GM19238 (cell line): ENCODE measurements around the gene SORCS3.

Experiments
- DNase-seq: peaks from one replicate; pipeline ENCODE4 v3.0.0; 2011; ENCODE audit warnings: low spot score; ENCODE audit not compliant: insufficient read length

SORCS3 gene

DNA sequence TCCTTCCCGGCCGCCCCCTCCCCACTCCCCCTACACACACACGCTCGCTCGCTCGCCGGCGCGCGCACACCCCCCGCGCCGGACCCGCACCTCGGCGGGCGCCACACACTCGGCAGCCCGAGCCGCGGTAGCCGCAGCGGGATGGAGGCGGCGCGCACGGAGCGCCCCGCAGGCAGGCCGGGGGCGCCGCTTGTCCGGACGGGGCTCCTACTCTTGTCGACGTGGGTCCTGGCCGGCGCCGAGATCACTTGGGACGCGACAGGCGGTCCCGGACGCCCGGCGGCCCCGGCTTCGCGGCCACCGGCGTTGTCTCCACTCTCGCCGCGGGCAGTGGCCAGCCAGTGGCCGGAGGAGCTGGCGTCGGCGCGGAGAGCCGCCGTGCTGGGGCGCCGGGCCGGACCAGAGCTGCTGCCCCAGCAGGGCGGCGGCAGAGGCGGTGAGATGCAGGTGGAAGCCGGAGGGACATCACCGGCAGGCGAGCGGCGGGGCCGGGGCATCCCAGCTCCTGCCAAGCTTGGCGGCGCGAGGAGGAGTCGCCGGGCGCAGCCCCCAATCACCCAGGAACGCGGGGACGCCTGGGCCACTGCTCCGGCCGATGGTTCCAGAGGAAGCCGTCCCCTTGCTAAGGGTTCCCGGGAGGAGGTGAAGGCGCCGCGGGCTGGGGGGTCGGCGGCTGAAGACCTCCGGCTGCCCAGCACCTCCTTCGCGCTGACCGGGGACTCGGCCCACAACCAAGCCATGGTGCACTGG lies at the start of gene SORCS3:
TSS of gene SORCS3 (plus strand) at position 104 of the 750 bp plus-strand sequence.
- DNase-seq: no peak

DNA sequence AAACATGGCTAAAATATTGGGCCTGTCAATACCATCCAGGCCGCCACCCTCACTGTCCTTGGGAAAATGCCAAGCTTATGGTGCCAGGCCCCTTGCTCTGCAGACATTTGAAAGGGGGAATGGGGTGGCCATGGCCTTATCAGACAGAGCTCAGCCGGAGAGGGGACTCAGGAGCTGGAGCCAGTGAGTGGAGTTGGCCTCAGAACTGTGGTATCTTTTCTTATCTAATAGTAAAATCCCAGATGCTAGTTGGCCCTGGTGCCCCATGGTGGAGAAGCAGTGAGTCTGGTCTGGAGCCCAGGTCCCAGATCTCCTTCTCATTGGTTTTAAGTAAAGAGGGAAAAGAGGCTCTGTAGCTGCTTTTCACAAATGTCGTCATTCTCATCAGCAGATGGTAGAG lies 49.6 kb upstream of the SORCS3 start:
- no peak for DNase-seq

DNA sequence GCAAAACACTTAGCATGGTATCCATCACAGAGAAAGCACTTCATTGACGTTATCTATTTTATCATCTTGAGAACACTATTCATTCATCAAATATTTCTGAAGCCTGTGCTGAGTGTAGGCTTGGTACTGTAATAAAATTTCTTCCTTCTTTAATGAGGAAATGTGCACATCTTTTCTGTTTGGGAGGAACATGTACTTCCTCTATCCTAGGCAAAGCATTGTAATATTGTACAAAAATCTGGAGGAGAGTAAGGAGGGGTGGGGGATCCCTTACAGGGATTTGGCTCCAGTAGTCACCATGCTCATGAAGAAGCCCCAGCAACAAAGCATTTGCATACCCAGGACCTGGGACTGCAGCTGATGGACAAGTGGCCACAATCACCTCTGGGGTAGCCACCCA lies 39.9 kb upstream of the SORCS3 start:
- DNase-seq: no peak

DNA sequence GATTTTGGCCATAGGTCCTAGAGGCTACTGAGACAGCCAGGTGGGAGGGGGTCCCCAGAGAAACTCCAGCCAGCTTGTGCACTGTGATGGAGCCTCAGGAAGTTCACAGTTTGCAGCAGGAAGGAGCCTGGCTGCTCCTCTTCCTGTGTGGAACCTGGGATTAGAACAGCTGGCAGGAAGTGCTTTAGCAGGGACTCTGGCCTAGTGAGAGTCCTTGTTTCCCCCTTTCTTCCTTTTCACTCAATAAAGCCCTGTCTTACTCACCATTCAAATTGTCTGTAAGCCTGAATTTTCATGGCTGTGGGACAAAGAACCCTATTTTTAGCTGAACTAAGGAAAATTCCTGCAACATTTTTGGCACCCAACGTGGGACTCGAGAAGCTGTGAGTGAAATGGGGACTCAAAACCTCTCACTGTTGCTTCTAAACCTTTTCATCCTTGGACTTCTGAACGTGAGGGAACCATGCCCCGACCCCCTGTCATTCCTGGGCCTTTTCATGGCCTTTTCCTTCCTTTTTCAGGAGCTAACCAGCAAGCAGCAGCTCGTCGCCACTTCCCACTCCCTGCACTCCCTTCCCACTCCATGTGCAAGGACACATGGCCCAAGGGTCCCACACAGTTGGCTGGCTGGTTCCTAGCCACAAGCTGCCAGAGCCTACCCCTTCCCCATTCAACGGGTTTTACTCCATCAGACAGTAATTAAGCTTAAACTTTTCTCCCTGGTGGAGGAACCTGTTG lies 32.8 kb upstream of the SORCS3 start:
- DNase-seq: no peak

DNA sequence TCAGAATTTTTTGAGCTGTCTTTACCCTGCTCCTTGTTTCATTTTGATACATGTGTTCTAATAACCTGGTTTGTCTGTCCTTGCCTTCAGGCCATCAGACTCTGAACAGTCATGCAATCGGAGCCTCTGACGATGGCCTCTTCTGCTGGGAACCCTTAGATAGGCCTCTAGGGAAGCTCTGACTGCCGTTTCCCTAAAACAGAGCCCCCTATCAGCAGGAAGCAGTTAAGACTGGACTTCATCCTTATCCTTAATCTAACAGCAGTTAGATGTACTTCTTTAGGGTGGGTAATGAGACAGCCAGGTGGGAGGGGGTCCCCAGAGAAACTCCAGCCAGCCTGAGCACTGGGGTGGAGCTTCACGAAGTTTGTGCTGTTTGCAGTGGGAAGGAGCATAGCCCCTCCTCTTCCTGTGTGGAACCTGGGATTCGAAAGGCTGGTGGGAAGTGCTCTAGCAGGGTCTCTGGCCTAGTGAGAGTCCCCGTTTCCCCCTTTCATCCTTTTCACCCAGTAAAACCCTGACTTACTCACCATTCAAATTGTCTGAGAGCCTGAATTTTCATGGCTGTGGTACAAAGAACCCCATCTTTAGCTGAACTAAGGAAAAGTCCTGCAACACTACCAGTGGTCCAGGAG lies 28.4 kb upstream of the SORCS3 start:
- no peak for DNase-seq

DNA sequence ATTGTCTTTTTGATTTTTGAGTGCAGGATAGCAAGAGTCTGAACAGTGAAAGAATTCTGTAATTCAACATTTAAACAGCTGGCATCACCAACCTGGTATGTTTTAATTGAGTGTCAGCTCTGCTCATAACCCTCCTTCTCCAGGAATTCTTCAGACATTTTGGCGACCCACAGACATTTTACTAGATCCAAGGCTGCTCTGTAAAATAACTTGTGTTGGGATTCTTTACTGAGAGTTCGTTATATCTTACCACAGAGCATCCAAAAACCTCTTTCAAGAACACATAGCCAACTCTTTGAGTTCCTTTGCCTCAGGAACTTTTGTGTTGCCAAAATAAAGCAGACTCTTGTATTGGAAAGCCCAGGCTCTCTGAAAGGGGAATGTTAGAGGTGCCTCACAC lies 27.7 kb upstream of the SORCS3 start:
- no peak for DNase-seq

DNA sequence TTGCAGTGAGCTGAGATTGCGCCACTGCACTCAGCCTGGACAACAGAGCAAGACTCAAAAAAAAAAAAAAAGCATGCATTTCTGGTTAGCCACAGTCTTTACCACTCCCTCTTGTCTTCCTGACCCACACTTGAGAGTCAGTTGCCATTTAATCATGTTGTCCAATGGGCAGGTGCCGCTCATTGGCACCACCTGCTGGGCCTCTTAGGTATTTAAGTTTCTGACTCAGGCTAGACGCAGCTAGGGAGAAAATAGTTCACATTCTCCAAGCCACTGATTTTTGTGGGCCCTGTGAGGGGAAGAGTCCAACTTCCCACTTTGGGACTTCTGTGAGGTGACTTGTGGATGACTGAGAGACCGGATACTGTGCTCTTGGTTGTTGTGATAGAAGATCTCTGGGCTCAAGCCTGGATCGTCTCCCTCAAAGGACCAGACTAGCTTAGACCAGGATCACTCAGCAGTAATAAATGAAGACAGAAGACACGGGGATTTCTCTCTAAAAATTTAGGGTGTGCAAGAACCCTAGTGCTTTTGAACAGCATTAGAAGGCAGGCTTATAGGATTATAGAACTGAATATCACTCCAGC lies 26.8 kb upstream of the SORCS3 start:
- DNase-seq: peak; percentile 16

DNA sequence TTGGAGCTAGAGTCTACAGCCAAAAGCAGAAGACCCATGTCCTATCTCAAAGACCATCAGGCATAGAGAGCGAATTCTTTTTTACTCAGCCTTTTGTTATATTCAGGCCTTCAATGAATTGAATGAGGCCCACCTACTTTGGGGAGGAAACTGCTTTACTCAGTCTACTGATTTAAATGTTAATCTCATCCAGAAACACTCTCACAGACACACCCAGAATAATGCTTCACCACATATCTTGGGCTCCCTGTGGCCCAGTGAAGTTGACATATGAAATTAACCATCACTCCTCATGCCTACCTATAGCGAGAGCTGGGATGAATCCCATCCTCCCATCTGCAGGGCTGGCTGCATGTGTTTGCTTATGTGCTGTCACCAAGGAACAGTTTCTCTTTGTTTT lies 26.0 kb upstream of the SORCS3 start:
- DNase-seq: no peak

DNA sequence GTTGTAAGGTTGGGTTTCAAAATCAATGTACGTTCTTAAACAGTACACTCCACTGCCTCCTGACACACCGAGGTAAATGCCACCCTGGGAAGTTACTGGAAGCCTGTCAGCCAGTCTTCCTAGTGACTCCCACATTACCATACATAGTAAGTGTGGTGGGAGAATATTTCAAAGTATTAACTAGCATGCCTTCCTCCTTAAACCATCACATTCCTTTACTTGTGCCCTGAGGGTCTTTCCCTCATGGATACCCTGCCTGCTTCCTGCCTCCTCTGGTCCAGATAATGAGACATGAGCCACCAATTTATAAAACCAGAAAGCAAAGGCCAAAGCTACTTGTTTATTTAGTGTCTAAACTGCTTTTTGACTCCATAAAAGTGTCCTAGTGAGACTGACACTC lies 23.3 kb upstream of the SORCS3 start:
- no peak for DNase-seq

DNA sequence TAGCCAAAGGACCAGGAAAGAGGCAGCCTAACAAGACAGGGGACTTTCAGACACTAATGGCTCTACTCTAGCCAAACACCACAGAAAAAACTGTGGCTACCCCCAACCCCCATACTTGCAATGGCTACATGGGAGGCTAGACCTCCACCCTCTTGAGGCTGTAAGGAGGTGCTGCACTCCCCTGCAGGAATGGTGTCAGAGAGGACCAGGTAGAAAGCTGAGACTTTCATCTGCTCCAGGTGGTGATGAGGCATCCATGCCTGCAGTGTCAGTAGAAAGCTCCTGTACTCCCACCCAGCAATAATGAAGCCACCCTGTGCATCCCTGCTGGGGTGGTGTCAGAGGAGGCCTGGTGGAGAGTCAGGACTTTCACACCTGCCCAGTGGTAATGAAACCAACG lies 18.9 kb upstream of the SORCS3 start:
- no peak for DNase-seq

DNA sequence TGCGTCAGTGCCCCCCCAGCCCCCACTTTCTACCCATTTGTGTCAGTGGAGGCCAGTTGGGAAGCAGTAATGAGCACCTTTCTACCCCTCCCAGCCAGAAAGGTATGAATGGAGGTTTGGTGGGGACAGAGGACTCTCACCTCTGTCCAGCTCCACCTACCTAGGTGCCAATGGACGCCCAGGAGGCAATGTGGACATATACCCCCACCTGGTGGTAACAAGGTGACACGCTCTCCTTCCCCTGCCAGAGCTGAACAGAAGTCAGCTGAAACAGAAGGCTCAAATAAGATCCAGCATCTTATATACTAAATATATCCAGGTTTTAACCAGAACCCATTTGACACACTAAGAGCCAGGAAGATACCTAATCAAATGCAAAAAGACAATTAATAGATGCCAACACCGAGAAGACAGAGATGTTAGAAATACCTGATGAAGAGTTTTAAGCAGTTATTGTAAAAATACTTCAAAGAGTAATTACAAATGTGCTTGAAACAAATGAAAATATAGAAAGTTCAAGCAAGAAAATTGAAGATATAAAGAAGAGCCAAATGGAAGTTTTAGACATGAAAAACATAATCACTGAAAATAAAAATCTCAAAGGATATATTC lies 18.4 kb upstream of the SORCS3 start:
- DNase-seq: no peak

DNA sequence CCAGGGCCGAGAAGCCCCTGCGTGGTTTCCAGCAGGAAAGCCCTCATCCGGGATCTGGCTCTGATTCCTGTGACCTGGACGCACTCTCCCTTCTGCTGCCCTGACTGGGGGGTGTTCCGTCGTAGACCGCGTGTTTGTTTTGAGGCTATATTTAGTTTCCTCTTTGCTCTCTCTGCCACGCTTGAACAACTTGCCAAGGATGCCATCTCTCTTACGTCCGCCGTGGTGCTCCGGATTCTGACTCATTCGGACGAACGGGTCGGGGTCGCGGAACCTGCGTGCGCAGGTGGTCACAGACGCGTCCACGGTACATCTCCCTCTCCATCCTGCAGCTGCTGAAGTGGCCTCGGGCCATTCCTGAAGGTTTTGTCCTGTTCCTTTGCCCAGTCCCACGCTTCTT lies 10.4 kb upstream of the SORCS3 start:
- no peak for DNase-seq

DNA sequence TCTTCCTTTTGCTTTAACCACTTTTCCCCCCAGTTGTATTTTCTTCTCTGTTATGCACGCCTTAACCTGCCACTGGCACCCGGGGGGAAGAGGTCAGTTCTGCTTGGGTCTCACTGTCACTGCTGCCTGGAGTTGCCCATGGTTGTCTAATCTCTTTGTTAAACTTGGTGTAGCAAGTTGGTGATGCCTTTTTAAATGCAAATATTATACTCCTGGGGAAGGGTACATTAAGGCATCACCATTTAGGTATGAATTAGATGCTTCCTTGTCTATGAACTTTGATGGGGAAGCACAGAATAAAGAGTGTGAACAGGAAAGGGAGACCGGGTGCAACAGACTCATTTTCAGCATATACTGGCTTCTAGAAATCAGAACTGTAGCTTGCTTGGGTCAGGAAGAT lies 9.1 kb upstream of the SORCS3 start:
- no peak for DNase-seq

DNA sequence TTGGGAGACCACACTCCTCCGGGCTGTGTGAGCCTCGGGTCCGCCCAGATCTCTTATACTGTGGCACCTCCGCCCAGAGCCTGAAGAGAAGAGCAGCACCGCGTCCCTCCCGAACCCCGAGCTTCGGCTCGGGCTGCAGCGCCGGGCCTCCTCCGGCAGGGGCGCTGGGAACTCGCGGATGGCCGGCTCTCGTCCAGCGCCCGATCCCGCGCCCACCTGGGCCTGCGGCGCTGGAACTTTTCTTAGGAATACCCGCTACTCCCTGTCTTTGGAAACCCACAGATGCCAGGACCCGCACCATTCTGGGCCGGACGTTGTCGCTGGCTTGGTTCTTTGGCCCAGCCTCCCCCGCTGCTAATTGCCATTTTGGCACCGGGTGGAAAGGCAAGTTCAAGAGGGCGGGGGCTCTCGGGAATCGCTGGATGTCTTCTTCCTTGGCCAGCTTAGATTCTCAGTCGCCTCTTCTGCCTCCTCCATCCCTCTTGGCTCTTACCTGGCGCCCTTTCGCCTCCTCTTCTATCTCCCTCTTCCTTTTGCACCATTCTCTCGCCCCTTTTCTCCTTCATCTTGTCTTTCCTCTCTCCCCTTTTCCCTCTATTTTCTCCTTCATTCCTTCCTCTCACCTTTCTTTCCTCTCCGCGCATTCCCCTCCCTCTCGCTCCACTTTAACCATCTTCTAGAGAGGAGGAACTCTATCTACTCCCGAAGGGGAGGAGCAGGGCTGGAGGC lies 2.1 kb upstream of the SORCS3 start:
- DNase-seq: no peak

DNA sequence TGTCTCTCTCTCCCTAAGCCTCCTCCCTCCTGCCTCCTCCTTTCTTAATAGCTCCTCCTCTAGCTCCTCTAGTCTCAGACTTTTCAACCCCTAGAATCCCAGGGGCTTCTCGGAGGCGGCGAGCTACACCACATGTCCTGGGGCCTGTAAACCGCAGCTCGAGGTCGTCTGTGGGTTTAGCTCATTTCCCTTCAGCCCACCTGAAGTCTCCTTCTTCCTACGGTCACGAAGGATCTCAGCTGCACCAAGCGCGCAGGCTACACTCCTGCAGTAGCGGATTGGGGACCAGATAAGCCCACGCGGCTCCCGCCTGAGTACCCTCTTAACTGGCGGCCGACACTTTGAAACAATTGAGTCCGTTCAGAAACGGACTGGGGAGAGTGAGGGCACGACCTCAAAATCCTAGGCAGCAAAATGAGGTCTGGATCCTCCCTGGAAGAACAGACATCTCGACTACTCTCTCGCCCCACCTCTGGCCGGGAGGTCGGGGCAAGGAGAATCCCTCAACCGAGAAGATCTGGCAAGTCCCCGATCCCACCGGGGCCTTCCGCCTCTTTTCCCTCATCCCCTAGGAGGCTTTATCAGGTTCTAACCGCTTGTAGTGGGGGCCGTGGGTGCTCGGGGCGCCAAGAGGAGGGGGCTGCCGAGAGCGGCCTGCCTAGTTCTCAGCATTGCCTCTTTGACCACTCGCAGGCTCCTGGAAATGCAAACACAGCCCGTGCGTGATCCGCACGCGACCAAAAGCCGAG lies 1.3 kb upstream of the SORCS3 start:
- no peak for DNase-seq

DNA sequence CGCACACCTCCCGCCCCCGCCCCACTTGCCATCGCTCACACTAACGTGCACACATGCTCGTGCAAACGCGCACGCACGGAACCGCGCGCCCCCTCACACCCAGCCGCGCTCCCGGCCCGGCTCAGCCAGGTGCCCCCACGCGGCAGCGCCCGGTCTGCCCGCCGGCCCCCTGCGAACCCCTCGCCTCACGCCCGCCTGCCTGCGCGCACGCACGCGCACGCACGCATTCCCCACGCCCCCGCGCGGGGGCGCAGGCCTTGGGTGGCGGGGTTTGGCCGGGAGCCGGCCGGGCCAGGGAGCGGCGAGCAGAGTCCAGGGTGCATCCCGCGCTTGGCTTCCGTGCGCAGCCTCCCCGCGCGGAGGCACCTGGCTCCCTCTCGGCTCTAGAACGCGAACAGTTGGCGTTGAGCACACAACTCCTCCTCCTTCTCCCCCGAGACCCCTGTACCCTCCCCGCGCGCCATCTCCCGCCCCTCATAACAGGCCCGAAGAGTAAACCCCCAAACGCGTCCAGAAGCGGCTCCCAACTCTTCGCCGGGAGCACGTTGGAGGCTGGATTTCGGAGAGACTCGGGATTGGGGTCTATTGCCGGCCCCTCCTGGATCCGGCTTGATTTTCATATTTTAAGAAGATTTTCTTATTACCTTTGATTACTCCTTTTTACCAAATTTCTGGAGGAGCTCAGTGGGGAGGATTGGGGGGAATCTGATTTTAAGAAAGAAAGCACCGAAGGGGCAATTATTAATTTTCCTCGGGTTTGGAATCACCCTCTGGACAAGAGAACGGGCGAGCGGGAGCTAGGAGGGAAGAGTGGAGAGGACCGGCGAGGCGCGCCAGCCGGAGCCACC lies 527 bp upstream of the SORCS3 start:
- no peak for DNase-seq

DNA sequence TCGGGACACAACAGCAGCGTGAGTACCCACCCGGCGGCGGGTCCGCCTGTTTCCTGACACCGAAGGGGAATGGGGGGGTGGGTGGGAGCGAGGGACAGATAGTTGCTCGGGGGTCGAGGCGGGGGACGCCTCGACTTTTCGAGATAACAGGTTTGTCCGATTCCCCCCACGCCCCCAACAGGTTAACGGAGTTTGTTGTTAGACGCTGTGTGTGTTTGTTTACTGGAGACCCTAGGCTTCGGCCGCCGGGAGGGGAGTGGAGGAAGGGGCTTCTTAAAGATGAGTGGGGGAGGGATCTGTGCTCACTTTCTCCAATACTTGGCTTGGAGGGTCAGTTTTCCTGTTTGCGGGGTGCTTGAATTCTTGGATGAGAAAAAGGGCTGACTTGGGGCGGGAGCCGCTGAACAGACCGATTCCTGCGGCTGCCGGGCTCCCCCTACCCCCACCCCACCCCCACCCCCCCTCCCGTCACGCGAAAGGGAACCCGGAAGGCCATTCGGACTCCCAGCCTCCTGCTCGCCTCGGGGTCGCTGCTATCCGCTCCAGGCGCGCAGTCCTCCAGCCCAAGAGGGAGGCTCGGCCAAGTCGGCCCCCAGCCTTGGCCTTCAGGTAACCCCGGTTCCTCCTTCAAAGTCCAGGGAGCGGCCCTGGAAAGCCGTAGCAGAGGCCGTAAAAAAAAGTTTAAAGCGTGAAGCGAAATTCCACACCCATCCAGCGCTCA lies 1.0 kb downstream of the SORCS3 start:
- DNase-seq: no peak

DNA sequence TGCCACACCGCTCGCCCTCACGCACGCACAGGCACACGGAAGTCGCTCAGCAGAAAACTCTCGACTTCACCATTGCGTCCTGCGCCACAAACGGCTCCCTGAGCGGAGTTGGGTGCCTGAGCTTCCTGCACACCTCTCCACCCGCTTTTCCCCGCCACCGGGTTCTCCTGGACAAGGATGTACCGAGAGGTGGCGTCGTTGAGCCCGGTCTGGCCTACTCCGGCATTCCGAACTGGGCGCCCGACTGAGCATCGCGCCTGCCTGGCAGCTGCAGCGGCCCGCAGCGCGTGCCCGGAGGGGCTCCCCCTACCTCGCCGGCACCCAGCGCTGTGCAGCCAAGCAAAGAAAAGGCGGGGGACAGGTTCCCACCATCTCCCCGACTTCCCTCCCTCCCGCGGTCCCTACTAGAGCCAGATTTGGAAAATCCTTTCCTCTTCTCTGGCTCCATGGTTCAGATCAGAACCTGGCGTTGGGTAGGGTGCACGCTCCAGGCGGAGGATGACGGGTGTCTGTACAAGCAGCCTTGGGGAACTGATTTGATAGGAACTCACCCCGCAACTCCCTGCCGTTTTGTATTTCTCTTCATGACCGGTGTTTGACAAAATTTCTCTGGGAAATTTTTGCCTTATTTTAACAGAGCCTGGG lies 1.7 kb downstream of the SORCS3 start:
- DNase-seq: no peak
